CD14-positive monocyte (primary cell): Measurements from ENCODE around the gene NTRK2. TPM values are rescaled to one million over a fixed set of nuclear protein-coding genes. Genes with fewer than 3 reads are reported as not detected.

ENCODE experiments used
- DNase-seq, 3 donors: peaks; one replicate each; pipeline ENCODE4 v3.0.0-alpha.2; 2011 to 2022
- H2AFZ ChIP-seq: 2 replicates; pipeline ENCODE4 v1.6.0; 2012; ENCODE audit warnings: mild to moderate bottlenecking, low read depth, low read length, inconsistent platforms; ENCODE audit not compliant: insufficient read depth, poor library complexity, severe bottlenecking
- H3K27ac ChIP-seq, 2 donors: 1 replicate in 1 of 2; 2 replicates in 1 of 2; pipeline ENCODE4 v1.5.1; 2012 to 2013; ENCODE audit warnings: low read length in 2 of 2, control low read depth in 1 of 2, inconsistent platforms in 1 of 2, low read depth in 1 of 2, mild to moderate bottlenecking in 1 of 2
- H3K27me3 ChIP-seq, 2 donors: one replicate each; pipeline versions ENCODE4 v1.6.0 to v1.6.1; 2011 to 2013; ENCODE audit warnings: low read length in 2 of 2; ENCODE audit not compliant: control insufficient read depth in 2 of 2, insufficient read depth in 2 of 2
- H3K36me3 ChIP-seq, 2 donors: replicated peaks in 1 of 2; 1 replicate in 1 of 2; 2 replicates in 1 of 2; pipeline versions ENCODE4 v1.5.1 to v1.6.1; 2012 to 2013; ENCODE audit warnings: low read length in 2 of 2, control low read depth in 1 of 2, inconsistent platforms in 1 of 2, mild to moderate bottlenecking in 1 of 2; ENCODE audit not compliant: insufficient read depth in 2 of 2, control insufficient read depth in 1 of 2
- H3K4me1 ChIP-seq, 2 donors: 1 replicate in 1 of 2; 2 replicates in 1 of 2; pipeline versions ENCODE4 v1.5.1 to v1.6.1; 2012 to 2013; ENCODE audit warnings: low read length in 2 of 2, control low read depth in 1 of 2, inconsistent platforms in 1 of 2, mild to moderate bottlenecking in 1 of 2, moderate library complexity in 1 of 2; ENCODE audit not compliant: insufficient read depth in 2 of 2, control insufficient read depth in 1 of 2
- H3K4me2 ChIP-seq: replicated peaks from 2 replicates; pipeline ENCODE3; 2012; ENCODE audit warnings: low read length, moderate library complexity, mild to moderate bottlenecking; ENCODE audit not compliant: poor library complexity, severe bottlenecking; ENCODE audit errors: extremely low read depth
- H3K4me3 ChIP-seq, 3 experiments: fragments of 200-600 bp in 1 of 3; sonication (generic) in 1 of 3; replicated peaks in 1 of 3; 1 replicate in 2 of 3; 2 replicates in 1 of 3; pipeline ENCODE4 v1.5.1; 2011 to 2013; ENCODE audit warnings: low read length in 3 of 3, mild to moderate bottlenecking in 3 of 3, control low read depth in 2 of 3, low read depth in 2 of 3, inconsistent platforms in 1 of 3, moderate library complexity in 1 of 3
- H3K79me2 ChIP-seq: 2 replicates; pipeline ENCODE4 v1.6.0; 2012; ENCODE audit warnings: mild to moderate bottlenecking, control low read depth, inconsistent platforms, low read length, moderate library complexity; ENCODE audit not compliant: insufficient read depth
- H3K9ac ChIP-seq: 2 replicates; pipeline ENCODE4 v1.6.0; 2017; ENCODE audit warnings: low read length, mild to moderate bottlenecking; ENCODE audit not compliant: insufficient read depth, poor library complexity, severe bottlenecking
- H3K9me3 ChIP-seq, 2 donors: replicated peaks in 1 of 2; 1 replicate in 1 of 2; 2 replicates in 1 of 2; pipeline versions ENCODE4 v1.5.1 to v1.6.1; 2012 to 2013; ENCODE audit warnings: low read length in 2 of 2, control low read depth in 1 of 2; ENCODE audit not compliant: control insufficient read depth in 1 of 2, insufficient read depth in 1 of 2
- H4K20me1 ChIP-seq: 2 replicates; pipeline ENCODE4 v1.6.0; 2012; ENCODE audit warnings: mild to moderate bottlenecking, low read length, control low read depth, moderate library complexity; ENCODE audit not compliant: insufficient read depth
- H3K27ac Mint-ChIP-seq, 7 donors: one replicate each; pipeline ENCODE4 v1.8.0; 2020; ENCODE audit warnings: mild to moderate bottlenecking in 7 of 7, mixed read lengths in 7 of 7, moderate library complexity in 6 of 7, inconsistent platforms in 2 of 7
- H3K27me3 Mint-ChIP-seq, 3 donors: one replicate each; pipeline ENCODE4 v1.8.0; 2021 to 2022; ENCODE audit warnings: low read depth in 3 of 3, mild to moderate bottlenecking in 3 of 3, mixed read lengths in 3 of 3, moderate library complexity in 3 of 3, inconsistent platforms in 1 of 3
- H3K36me3 Mint-ChIP-seq, 2 donors: one replicate each; pipeline ENCODE4 v1.8.0; 2020; ENCODE audit warnings: mixed read lengths in 2 of 2, inconsistent platforms in 1 of 2, mild to moderate bottlenecking in 1 of 2
- H3K4me1 Mint-ChIP-seq: one replicate; pipeline ENCODE4 v1.8.0; 2020; ENCODE audit warnings: mild to moderate bottlenecking, mixed read lengths
- H3K4me3 Mint-ChIP-seq, 2 donors: one replicate each; pipeline ENCODE4 v1.8.0; 2020; ENCODE audit warnings: mild to moderate bottlenecking in 2 of 2, mixed read lengths in 2 of 2, moderate library complexity in 1 of 2
- H3K9me3 Mint-ChIP-seq, 7 donors: one replicate each; pipeline ENCODE4 v1.8.0; 2020 to 2022; ENCODE audit warnings: mixed read lengths in 7 of 7, mild to moderate bottlenecking in 6 of 7, moderate library complexity in 6 of 7, inconsistent platforms in 2 of 7
- CTCF ChIP-seq: fragments of 200-600 bp; IDR thresholded peaks from one replicate; pipeline ENCODE4 v1.8.0; 2022; ENCODE audit warnings: antibody characterized with exemption, mild to moderate bottlenecking
- WGBS: methylation state at CpG from one replicate; pipeline ENCODE4 v1.1.5; 2013; ENCODE audit warnings: missing lambda C conversion rate; ENCODE audit not compliant: insufficient coverage; 5-methylcytosine and 5-hydroxymethylcytosine counted together
- intact Hi-C, 2 donors: fragments of 100-400 bp; cut with micrococcal nuclease; formaldehyde crosslinking; loops; one replicate each; pipeline versions ENCODE4 v1.15.0 to v1.15.1; 2023
- polyA plus RNA-seq, 3 donors: library from polyadenylated mRNA; depleted of rRNA in 1 of 3; unstranded in 2 of 3; stranded (reverse) in 1 of 3; fragments of 300-500 nt in 2 of 3; fragments of >200 nt in 1 of 3; fragmentation: Illumina TruSeq in 2 of 3; gene quantifications; 1 replicate in 2 of 3; 2 replicates in 1 of 3; pipeline ENCODE4 v1.2.3, GENCODE V29; 2012 to 2021

Gene NTRK2
- polyA plus RNA-seq, 3 donors: not detected

- Histone ChIP-seq H3K27me3 (peaks cover 0 to 5% of the 10 kb centered on the region in 2 donors), H3K9ac (no peak overlapping the region), H3K27ac (no peak overlapping the region), H3K4me3 (no peak overlapping the region), H3K9me3 (no peaks in the 10 kb centered on the region), H3K4me2 (no peak overlapping the region), H3K36me3 (no peaks in the 10 kb centered on the region), H3K4me1 (no peaks in the 10 kb centered on the region), H3K79me2 (no peaks in the 10 kb centered on the region), H2AFZ (no peak overlapping the region), H4K20me1 (no peaks in the 10 kb centered on the region)
- Mint-ChIP-seq H3K9me3 (peaks cover 0 to 6% (median 3%) of the 10 kb centered on the region in 7 donors), H3K4me1 (no peaks in the 10 kb centered on the region), H3K36me3 (no peaks in the 10 kb centered on the region), H3K4me3 (no peak overlapping the region), H3K27me3 (no peaks in the 10 kb centered on the region), H3K27ac (no peak overlapping the region)
- 100% methylated on average over 1 of the region's 2 CpGs for WGBS
- no peak for DNase-seq
- intact Hi-C loops: no loop called here
- no peak for TF ChIP-seq CTCF
These were observed 367.0 kb downstream of the NTRK2 start for GRCh38 chr9:85036496-85036895.

GRCh38 chr9:85038061-85038460, 368.5 kb downstream of the NTRK2 start:
- 60% methylated on average over 1 of the region's 2 CpGs for WGBS
- no peak overlapping the region for H3K4me3 ChIP-seq
- Mint-ChIP-seq H3K36me3 (no peaks in the 10 kb centered on the region), H3K4me1 (no peaks in the 10 kb centered on the region), H3K4me3 (no peak overlapping the region), H3K27ac (no peak overlapping the region), H3K9me3 (peaks cover 0 to 6% (median 2%) of the 10 kb centered on the region in 7 donors), H3K27me3 (no peaks in the 10 kb centered on the region)
- H3K4me2 ChIP-seq: no peak overlapping the region
- H3K9ac ChIP-seq: no peak overlapping the region
- H3K27ac ChIP-seq: no peak overlapping the region
- no peaks in the 10 kb centered on the region for H3K4me1 ChIP-seq
- no peak overlapping the region for H2AFZ ChIP-seq
- intact Hi-C loops: no loop called here
- H3K9me3 ChIP-seq: no peaks in the 10 kb centered on the region
- H4K20me1 ChIP-seq: no peaks in the 10 kb centered on the region
- no peak for TF ChIP-seq CTCF
- H3K36me3 ChIP-seq: no peaks in the 10 kb centered on the region
- peaks cover 0 to 7% of the 10 kb centered on the region in 2 donors for H3K27me3 ChIP-seq
- no peak for DNase-seq
- no peaks in the 10 kb centered on the region for H3K79me2 ChIP-seq
